Stimulated activated naive CD8-positive, alpha-beta T cell treated with anti-CD3 and anti-CD28 coated beads, Interleukin-15, Interleukin-2, amounts not matched to agents 100 U/mL and 50 U/mL, for 24 hours (primary cell): Measurements from ENCODE around the gene P2RY8.
"Not testable (repeated sequence)": the region's sequence is repeated elsewhere in the genome, so short reads cannot be mapped to it uniquely, and the experiment has no call there.

ENCODE experiments used
- ATAC-seq: fragments of 150-1000 bp; cut with Tn5 transposase; one replicate; pipeline ENCODE4 v1.10.0; 2021
- DNase-seq: peaks from one replicate; pipeline ENCODE4 v3.0.0; 2021

Gene P2RY8

DNA sequence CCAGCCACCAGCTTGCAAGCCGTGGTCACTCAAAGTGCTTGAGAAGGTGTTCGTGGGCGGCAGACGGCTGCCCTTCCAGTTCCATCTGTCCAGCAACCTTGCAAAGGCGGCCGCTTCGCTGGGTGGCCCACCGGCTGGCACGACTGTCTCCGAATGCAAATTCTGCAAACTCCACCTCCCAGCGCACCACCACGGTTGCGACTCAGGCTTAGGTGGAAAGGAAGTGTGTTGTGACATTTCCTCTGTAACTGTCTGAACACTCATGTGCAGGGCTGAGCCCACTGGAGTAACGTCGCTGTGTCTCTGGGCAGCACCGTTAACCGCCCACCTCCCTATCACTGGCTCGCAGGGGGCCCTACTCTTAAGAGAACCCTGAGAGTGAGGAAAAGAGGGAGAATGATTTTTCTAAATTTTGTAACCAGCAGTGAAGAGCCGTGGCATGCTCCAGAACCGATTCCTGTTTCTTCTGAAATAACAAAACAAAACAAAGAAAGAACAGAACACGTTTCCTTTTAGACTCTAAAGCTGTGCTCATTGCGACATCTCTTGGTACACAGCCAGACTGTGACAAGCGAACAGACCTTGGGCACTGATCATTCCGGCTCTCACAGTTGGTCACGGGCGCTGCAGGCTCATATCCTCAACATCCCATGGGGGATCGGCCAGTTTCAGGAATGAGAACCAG lies at the start of gene P2RY8:
P2RY8 (minus strand) TSS at position 155 of the 685 bp plus-strand sequence. CDS start 70,627 bp downstream, outside the sequence.
- ATAC-seq (peak; percentile 83), DNase-seq (peak; percentile 82)

GRCh38 chrX:1584237-1585011 lies 47.4 kb upstream of the P2RY8 start:
- DNase-seq (no peak), ATAC-seq (no peak)

DNA sequence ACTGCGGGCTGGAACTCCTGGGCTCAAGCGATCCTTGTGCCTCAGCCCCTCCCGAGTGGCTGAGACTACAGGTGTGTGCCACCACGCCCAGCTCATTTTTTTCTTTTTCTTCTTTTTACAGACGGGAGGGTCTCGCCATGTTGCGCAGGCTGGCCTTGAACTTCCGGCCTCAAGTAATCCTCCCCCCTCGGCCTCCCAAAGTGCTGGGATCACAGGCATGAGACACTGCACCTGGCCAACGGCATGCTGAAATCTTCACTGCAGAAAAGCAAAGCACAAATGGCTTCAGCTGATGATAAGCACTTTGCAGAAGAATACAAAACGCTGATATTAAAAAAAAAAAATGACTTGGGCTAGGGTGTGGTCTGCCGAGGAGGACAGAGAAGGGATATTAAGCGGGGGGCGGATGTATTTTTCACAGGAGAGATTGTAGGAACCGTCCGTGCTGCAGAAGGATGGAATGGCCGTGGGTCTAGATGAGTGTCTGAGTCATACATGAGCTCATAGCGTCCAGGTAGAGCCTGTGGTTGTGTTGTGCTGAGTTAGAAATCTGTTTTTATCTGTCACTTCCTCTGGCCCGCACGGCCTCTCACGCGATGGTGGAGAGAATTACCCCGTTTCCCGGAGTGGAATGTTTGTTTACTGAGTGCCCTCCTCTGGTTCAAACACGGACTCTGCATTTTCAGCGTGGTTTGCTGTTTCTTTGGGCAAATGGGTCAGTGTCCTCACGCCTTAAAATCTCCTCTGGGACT lies 45.9 kb upstream of the P2RY8 start:
- peak; percentile 35 for DNase-seq
- peak; percentile 80 for ATAC-seq

- peak; percentile 87 for DNase-seq
- peak; percentile 81 for ATAC-seq
Measured at GRCh38 chrX:1581132-1581531, 44.1 kb upstream of the P2RY8 start.

DNA sequence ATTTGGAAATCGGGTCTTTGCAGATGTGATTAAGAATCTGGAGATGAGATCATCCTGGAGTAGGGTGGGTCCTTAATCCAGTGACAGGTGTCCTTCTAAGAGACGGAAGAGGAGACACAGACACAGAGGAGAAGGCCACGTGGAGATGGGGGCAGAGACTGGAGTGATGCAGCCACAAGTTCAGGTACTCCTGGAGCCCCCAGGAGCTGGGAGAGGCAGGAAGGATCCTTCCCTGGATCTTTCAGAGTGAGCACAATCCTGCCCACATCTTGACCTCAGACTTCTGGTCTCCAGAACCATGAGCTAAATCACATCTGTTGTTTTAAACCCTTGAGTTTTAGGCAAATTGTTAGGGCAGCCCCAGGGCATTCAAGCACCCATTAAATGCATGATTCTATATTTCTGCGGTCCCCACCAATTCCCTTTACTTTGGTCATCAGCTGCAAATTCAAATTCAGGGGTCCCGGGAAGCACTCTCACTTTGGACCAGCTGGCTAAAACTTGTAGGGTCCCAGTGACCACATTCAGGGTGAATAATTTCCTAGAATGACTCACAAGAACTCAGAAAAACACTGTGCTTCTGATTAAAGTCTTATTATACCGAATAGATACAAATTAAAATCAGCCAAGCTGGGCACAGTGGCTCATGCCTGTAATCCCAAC lies 41.7 kb upstream of the P2RY8 start:
- ATAC-seq (no peak), DNase-seq (peak; percentile 4)

GRCh38 chrX:1577845-1578244 lies 40.9 kb upstream of the P2RY8 start:
- DNase-seq (no peak), ATAC-seq (no peak)

- DNase-seq, result peak; percentile 6
Measured at GRCh38 chrX:1576201-1576992, 39.4 kb upstream of the P2RY8 start.

GRCh38 chrX:1574181-1574580 lies 37.2 kb upstream of the P2RY8 start:
- not testable (repeated sequence) for ATAC-seq
- DNase-seq, result peak; percentile 1

More at GRCh38 chrX:1576201-1576992, 39.4 kb upstream of the P2RY8 start:
- ATAC-seq, result no peak

DNA sequence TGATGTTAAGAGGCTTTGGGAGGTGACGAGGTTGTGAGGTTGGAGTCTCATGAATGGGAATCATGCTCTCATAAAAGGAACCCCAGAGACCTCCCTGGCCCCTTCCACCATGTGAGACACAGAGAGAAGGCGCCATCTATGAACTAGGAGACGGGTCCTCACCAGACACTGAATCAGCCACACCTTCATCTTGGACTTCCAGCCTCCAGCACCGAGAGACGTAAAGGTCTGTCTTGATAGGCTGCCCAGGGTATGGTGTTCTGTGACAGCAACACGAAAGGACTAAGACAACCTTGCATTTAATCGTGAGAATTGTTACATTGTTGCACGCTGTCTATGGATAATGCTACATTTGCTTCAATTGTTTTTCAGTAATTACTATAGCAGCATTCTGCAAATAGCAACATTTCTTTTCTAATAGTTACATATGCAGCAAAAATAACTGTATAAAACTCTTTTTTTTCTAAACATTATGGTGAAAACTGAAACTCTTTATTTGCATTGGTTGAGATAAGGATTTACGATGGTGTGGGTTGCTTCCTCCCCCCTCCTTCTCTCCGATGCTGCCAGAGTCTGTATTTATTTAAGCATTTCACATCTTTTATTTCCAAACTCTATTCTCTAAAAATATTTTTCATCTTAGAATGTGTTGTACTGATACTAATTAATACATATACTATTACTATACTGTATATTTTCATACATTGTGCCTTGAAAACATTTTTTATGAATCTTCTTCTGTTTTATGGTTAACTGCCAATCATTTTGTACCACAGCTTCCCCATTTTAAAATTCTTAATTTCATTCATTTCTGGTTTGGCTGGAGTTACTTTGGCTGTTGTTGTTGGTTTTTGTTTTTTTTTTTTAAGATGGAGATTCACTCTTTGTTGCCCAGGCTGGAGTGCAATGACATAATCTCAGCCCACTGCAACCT lies 28.0 kb upstream of the P2RY8 start:
- ATAC-seq (no peak), DNase-seq (peak; percentile 2)

DNA sequence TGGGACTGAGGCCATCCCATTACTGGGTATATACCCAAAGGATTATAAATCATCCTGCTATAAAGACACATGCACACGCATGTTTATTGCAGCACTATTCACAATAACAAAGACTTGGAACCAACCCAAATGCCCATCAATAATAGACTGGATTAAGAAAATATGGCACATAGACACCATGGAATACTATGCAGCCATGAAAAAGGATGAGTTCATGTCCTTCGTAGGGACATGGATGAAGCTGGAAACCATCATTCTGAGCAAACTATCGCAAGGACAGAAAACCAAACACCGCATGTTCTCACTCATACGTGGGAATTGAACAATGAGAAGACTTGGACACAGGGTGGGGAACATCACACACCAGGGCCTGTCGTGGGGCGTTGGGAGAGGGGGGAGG lies 27.1 kb upstream of the P2RY8 start:
- DNase-seq, ATAC-seq: not testable (repeated sequence)

DNA sequence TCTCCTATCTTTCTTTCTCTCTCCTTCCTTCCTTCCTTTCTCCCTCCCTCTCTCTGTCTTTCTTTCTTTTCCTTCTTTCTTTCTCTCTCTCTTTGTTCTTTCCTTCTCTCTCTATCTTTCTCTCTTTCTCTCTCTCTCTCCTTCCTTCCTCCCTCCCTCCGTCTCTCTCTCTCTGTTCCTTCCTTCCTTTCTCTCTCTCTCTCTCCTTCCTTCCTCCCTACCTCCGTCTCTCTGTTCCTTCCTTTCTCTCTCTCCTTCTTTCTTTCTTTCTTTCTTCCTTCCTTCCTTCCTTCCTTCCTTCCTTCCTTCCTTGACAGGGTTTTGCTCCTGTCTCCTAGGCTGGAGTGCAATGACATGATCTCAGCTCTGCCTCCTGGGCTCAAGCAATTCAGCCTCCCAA lies 24.2 kb upstream of the P2RY8 start:
- ATAC-seq (no peak), DNase-seq (no peak)

DNA sequence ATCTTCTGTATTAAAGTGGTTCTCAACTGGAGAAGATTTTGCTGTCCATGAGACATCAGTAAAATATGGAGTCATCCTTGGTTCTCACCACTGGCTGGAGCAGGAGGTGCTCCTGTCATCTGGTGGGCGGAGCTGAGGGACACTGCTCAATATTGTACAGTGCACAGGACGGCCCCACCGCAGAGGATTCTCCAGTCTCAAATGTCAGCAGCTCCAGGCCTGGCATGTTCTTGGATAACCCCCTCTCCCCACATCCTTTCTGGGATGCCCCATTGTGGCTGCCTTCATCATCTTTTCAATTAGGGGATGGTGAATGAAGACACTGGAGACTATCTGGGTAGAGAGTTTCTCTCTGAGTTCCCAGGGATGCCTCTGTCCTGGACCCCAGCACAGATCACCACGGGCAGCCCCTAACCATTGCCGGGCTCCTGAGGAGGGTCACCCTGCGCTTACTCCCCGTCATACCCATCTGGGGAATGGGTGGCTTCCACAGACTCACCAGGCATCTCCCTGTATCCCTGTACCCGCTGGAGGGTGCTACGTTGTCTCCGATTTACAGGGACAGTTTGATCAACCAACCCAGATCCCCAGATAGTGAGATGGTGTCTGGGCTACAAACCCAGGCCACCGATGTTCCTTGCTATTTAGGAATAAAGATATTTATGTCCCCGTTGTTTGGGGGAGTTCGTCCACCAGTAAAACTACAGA lies 21.9 kb upstream of the P2RY8 start:
- ATAC-seq (no peak), DNase-seq (no peak)

DNA sequence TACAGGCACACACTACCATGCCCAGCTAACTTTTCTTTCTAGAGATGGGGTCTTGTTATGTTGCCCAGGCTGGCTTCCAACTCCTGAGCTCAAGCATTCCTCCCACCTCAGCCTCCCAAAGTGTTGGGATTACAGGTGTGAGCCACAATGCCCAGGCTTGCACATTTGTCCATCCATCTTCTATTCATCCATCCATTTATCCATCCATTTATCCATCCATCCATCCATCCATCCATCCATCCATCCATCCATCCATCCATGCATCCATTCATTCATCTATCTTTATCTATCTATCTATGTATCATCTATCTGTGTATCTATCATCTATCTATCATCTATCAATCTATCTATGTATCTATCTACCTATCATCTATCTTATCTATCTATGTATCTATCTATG lies 20.5 kb upstream of the P2RY8 start:
- not testable (repeated sequence) for ATAC-seq

DNA sequence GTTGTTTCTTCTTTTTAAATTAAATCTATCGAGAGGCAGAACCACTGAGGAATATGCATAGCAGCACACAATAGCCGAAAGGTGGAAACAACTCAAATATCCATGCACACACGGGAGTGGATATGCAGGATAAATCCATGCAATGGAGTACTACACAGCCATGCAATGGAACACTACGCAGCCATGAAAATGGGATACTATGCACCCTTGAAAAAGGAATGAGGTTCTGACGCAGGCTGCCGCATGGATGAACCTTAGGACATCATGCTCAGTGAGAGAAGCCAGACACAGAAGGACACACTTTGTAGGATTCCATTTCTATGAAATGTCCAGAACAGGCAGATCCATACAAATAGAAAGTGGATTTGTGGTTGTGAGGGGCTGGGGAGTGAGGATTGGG lies 18.4 kb upstream of the P2RY8 start:
- no peak for ATAC-seq
- peak; percentile 1 for DNase-seq

More for the DNA sequence above, 20.5 kb upstream of the P2RY8 start:
- DNase-seq, result peak; percentile 1

- ATAC-seq, result peak; percentile 51
- peak; percentile 15 for DNase-seq
Measured at GRCh38 chrX:1554469-1555210, 17.7 kb upstream of the P2RY8 start.

DNA sequence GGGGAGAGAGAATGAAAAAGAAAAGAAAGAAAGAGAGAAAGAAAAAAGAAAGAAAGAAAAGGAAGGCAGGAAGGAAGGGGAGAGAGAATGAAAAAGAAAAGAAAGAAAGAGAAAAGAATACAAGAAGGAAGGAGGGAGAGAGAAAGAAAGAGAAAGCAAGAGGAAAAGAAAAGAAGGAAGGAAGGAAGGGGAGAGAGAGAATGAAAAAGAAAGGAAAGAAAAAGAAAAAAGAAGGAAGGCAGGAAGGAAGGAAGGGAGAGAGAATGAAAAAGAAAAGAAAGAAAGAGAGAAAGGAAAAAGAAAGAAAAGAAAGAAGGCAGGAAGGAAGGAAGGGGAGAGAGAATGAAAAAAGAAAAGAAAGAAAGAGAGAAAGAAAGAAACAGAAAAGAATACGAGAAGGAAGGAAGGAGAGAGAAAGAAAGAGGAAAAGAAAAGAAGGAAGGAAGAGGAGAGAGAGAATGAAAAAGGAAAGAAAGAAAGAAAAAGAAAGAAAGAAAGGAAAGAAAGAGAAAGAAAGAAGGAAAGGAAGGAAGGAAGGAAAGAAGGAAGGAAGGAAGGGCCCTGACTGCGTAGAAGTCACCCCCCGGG lies 15.1 kb upstream of the P2RY8 start:
- ATAC-seq (no peak), DNase-seq (no peak)

DNA sequence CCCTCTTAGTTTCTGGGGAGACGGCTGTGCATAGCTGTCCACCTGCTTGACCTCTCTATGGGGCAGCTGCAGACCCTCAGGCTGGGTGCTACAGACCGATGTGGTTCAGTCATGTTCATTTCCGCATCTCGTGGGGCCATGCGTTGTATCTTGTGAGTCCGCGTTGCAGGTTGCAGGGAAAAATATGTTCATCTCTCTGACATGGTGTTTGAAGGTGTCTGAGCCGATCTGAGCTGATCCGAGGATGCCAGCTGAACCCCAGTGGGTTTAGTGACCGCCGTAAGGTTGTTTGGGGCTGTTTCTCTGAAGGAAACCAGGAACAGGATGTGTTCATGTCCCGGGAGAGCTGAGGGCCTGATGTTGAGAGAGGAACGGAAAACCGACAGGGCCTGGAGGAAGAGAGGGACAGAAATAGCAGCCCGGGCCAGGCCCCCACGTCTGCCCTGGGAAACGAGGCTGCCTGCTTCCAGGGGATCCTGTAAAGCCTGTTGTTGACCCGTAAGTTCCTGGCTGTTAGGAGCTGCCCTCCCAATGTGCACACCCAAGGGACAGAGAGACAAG lies 9.8 kb upstream of the P2RY8 start:
- DNase-seq (peak; percentile 4), ATAC-seq (no peak)

DNA sequence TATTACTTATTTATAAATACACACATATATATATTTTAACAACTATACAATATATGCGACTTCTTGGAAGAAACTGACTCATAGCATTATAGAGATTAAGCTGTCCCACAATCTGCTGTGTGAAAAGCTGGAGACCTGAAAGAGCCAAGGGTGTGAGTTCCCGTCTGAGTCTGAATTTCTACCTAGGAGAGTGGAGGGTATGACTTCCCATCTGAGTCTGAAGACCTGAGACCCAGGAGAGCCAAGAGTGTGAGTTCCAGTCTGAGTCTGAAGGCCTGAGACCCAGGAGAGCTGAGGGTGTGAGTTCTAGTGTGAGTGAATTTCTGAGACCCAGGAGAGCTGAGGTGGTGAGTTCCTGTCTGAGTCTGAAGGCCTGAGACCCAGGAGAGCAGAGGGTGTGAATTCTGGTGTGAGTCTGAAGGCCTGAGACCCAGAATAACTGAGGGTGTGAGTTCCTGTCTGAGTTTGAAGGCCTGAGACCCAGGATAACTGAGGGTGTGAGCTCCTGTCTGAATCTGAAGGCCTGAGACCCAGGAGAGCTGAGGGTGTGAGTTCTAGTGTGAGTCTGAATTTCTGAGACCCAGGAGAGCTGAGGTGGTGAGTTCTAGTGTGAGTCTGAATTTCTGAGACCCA lies 8.9 kb upstream of the P2RY8 start:
- peak; percentile 1 for DNase-seq
- no peak for ATAC-seq
